ENCODE results near the gene GMDS. TPM values are rescaled to one million over a fixed set of nuclear protein-coding genes. Genes with fewer than 3 reads are reported as not detected.

The GMDS gene
- total and polyA plus RNA-seq, 7 donors, result 2.8 to 6.6 (median 4.7) TPM

- H3K27ac ChIP-seq, result no peak overlapping the region
- H3K36me3 ChIP-seq (ENCODE audit: insufficient read depth in 1 of 2, low read depth in 1 of 2), result no peaks in the 10 kb centered on the region
- DNase-seq (peak in 1 of 2 donors; percentile 19), ATAC-seq (no peak)
- no peaks in the 10 kb centered on the region for H3K9me3 ChIP-seq
- intact Hi-C loops (cut with DNase I), result no loop called here
- H3K4me1 ChIP-seq, result no peaks in the 10 kb centered on the region
- 93 to 94% (median 94%) methylated on average over 16 of the region's 16 CpGs for WGBS, 3 donors
- TF ChIP-seq CTCF (IDR thresholded peaks at IDR 0.05), result no peak
- no peak overlapping the region for H3K4me3 ChIP-seq
- H3K27me3 ChIP-seq (ENCODE audit: insufficient read depth in 3 of 3, low read length in 2 of 3), result peaks cover 0 to 12% (median 3%) of the 10 kb centered on the region in 3 donors
Observed at GRCh38 chr6:1633366-1634021, 611.9 kb downstream of the GMDS start.

GRCh38 chr6:1631251-1631650 is 614.2 kb downstream of the GMDS start:
- Histone ChIP-seq H3K36me3 (ENCODE audit: insufficient read depth in 1 of 2, low read depth in 1 of 2) (no peaks in the 10 kb centered on the region), H3K27me3 (ENCODE audit: insufficient read depth in 3 of 3, low read length in 2 of 3) (peaks cover 0 to 33% (median 9%) of the 10 kb centered on the region in 3 donors), H3K27ac (no peak overlapping the region), H3K4me1 (no peaks in the 10 kb centered on the region), H3K4me3 (no peak overlapping the region), H3K9me3 (no peaks in the 10 kb centered on the region)
- TF ChIP-seq CTCF (IDR thresholded peaks at IDR 0.05), result no peak
- ATAC-seq (no peak), DNase-seq (no peak)
- intact Hi-C loops (cut with DNase I), result no loop called here
- WGBS, 3 donors, result 80 to 97% (median 96%) methylated on average over 4 of the region's 4 CpGs

- WGBS, 3 donors, result 85 to 90% (median 85%) methylated on average over 11 of the region's 11 CpGs
- no peak for ATAC-seq
- H3K4me1 ChIP-seq, result no peaks in the 10 kb centered on the region
- TF ChIP-seq CTCF (IDR thresholded peaks at IDR 0.05), result no peak
- peaks cover 0 to 37% (median 12%) of the 10 kb centered on the region in 3 donors for H3K27me3 ChIP-seq (ENCODE audit: insufficient read depth in 3 of 3, low read length in 2 of 3)
- intact Hi-C loops (cut with DNase I), result no loop called here
- no peaks in the 10 kb centered on the region for H3K9me3 ChIP-seq
- H3K4me3 ChIP-seq, result no peak overlapping the region
- DNase-seq, result no peak
- no peaks in the 10 kb centered on the region for H3K36me3 ChIP-seq (ENCODE audit: insufficient read depth in 1 of 2, low read depth in 1 of 2)
- H3K27ac ChIP-seq, result no peak overlapping the region
Observed at GRCh38 chr6:1630771-1631217, 614.6 kb downstream of the GMDS start.

- WGBS, 3 donors, result 90 to 97% (median 92%) methylated on average over 10 of the region's 10 CpGs
- H3K36me3 ChIP-seq (ENCODE audit: insufficient read depth in 1 of 2, low read depth in 1 of 2), result no peaks in the 10 kb centered on the region
- TF ChIP-seq CTCF (IDR thresholded peaks at IDR 0.05), result no peak
- no peaks in the 10 kb centered on the region for H3K9me3 ChIP-seq
- ATAC-seq (no peak), DNase-seq (peak in 1 of 2 donors; percentile 41)
- peaks cover 3% of the 10 kb centered on the region for H3K4me1 ChIP-seq
- no peak overlapping the region for H3K4me3 ChIP-seq
- intact Hi-C loops (cut with DNase I), result no loop called here
- peaks cover 0 to 42% (median 13%) of the 10 kb centered on the region in 3 donors for H3K27me3 ChIP-seq (ENCODE audit: insufficient read depth in 3 of 3, low read length in 2 of 3)
- H3K27ac ChIP-seq, result no peak overlapping the region
Observed at GRCh38 chr6:1630212-1630770, 615.1 kb downstream of the GMDS start.

Measured in psoas muscle (tissue), 8 donors.